Lower lobe of right lung (tissue), 2 donors: Measurements from ENCODE around the gene UBLCP1. TPM values are rescaled to one million over a fixed set of nuclear protein-coding genes. Genes with fewer than 3 reads are reported as not detected.
"Not testable (repeated sequence)": the region's sequence is repeated elsewhere in the genome, so short reads cannot be mapped to it uniquely, and the experiment has no call there.

Experiments
- ATAC-seq, 2 donors: fragments of 200-7000 bp; cut with Tn5 transposase; one replicate each; pipeline ENCODE4 v1.9.1; 2020 to 2022; ENCODE audit warnings: mild to moderate bottlenecking in 2 of 2, moderate library complexity in 2 of 2
- DNase-seq: peaks from one replicate; pipeline ENCODE4 v3.0.0-alpha.2; 2020
- H3K27ac ChIP-seq: fragments of 200-600 bp; one replicate; pipeline ENCODE4 v1.8.0; 2022
- H3K27me3 ChIP-seq: fragments of 200-600 bp; one replicate; pipeline ENCODE4 v1.8.0; 2022; ENCODE audit warnings: low read depth
- H3K36me3 ChIP-seq: fragments of 200-600 bp; one replicate; pipeline ENCODE4 v1.8.0; 2022; ENCODE audit warnings: mild to moderate bottlenecking
- H3K4me1 ChIP-seq: fragments of 200-600 bp; one replicate; pipeline ENCODE4 v1.8.0; 2022
- H3K4me3 ChIP-seq: fragments of 200-600 bp; one replicate; pipeline ENCODE4 v1.8.0; 2022; ENCODE audit warnings: mild to moderate bottlenecking
- H3K9me3 ChIP-seq: fragments of 200-600 bp; one replicate; pipeline ENCODE4 v1.8.0; 2022
- intact Hi-C: fragments of 100-400 bp; cut with DNase I; formaldehyde crosslinking; loops from one replicate; pipeline ENCODE4 v1.11.0; 2022
- total RNA-seq: library from RNA; stranded (reverse); fragmentation: NEBNext Ultra II Directional; extraction: Animal tissue kit (Norgen Biotek cat#: 25700); gene quantifications from one replicate; pipeline ENCODE4 v1.2.1, GENCODE V29; 2021
- TF ChIP-seq, protein P1 (sequence below): fragments of 200-600 bp; IDR thresholded peaks from one replicate; pipeline ENCODE4 v1.8.0; 2022; ENCODE audit warnings: antibody characterized with exemption, mild to moderate bottlenecking
- donor health status: DM: no; HTN: yes; CAD: no; lungs with severe emphysema.

UBLCP1 gene
- total RNA-seq, 1 donor from 2014 or later: 28.9 TPM

DNA sequence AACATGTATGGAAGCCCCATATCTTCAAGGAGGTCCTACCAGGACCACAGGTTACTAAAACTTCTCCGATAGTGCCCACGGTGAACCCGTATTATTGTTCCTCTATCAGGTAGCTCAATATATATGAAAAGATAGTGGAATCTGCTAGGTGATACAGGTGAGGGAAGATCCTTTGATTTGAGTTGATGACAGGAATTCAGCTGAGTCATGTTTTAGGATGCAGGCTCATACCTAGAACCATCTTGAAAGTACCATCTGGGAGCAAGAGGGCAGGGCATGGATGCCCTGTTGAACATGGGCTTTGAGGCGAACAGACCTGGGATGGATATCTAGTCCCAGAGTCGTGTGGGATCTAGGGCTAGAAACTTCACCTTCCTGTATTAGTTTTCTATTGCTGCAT lies 31.8 kb downstream of the UBLCP1 start:
- DNase-seq: no peak
- H3K4me3 ChIP-seq: no peak overlapping the region
- no peak for ATAC-seq
- no peaks in the 10 kb centered on the region for H3K27me3 ChIP-seq
- H3K36me3 ChIP-seq: no peaks in the 10 kb centered on the region
- no peaks in the 10 kb centered on the region for H3K4me1 ChIP-seq
- intact Hi-C loops: no loop called here
- no peak overlapping the region for H3K27ac ChIP-seq
- TF ChIP-seq, protein P1, sequence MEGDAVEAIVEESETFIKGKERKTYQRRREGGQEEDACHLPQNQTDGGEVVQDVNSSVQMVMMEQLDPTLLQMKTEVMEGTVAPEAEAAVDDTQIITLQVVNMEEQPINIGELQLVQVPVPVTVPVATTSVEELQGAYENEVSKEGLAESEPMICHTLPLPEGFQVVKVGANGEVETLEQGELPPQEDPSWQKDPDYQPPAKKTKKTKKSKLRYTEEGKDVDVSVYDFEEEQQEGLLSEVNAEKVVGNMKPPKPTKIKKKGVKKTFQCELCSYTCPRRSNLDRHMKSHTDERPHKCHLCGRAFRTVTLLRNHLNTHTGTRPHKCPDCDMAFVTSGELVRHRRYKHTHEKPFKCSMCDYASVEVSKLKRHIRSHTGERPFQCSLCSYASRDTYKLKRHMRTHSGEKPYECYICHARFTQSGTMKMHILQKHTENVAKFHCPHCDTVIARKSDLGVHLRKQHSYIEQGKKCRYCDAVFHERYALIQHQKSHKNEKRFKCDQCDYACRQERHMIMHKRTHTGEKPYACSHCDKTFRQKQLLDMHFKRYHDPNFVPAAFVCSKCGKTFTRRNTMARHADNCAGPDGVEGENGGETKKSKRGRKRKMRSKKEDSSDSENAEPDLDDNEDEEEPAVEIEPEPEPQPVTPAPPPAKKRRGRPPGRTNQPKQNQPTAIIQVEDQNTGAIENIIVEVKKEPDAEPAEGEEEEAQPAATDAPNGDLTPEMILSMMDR: no peak
- H3K9me3 ChIP-seq: no peaks in the 10 kb centered on the region

DNA sequence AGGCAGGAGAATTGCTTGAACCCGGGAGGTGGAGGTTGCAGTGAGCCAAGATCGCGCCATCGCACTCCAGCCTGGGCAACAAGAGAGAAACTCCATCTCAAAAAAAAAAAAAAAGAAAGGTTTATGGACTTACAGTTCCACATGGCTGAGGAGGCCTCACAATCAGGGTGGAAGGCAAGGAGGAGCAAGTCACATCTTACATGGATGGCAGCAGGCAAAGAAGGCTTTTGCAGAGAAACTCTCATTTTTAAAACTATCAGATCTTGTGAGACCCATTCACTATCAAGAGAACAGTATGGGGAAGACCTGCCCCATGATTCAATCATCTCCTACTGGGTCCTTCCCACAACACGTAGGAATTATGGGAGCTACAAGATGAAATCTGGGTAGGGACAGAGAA lies 34.2 kb downstream of the UBLCP1 start:
- H3K4me3 ChIP-seq, H3K9me3 ChIP-seq, H3K27ac ChIP-seq, intact Hi-C loops, ATAC-seq, DNase-seq, H3K27me3 ChIP-seq, H3K4me1 ChIP-seq, H3K36me3 ChIP-seq: not testable (repeated sequence)

DNA sequence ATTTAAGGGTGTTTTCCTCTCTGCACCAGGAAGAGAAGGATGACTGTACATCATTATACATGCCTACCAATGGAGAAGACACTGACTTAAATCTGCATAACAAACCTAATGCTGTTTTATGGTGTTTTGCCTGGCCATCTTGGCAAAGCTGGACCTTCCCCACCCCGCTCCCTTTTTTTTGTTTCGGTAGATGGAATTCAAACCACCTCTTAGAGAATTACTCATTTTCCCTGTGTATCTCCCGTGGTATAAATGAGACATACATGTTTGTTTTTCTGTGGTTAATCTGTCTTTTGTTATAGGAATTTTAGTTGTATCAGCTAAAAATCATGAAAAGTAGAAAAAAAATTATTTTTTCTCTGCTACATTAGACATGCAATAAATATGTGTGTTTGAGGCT lies 38.4 kb downstream of the UBLCP1 start:
- ATAC-seq (no peak), DNase-seq (no peak)
- no peaks in the 10 kb centered on the region for H3K27me3 ChIP-seq
- TF ChIP-seq, protein P1: no peak
- H3K27ac ChIP-seq: no peak overlapping the region
- H3K4me1 ChIP-seq: no peaks in the 10 kb centered on the region
- H3K4me3 ChIP-seq: no peak overlapping the region
- H3K36me3 ChIP-seq: no peaks in the 10 kb centered on the region
- peaks cover 8% of the 10 kb centered on the region for H3K9me3 ChIP-seq
- intact Hi-C loops: no loop called here

DNA sequence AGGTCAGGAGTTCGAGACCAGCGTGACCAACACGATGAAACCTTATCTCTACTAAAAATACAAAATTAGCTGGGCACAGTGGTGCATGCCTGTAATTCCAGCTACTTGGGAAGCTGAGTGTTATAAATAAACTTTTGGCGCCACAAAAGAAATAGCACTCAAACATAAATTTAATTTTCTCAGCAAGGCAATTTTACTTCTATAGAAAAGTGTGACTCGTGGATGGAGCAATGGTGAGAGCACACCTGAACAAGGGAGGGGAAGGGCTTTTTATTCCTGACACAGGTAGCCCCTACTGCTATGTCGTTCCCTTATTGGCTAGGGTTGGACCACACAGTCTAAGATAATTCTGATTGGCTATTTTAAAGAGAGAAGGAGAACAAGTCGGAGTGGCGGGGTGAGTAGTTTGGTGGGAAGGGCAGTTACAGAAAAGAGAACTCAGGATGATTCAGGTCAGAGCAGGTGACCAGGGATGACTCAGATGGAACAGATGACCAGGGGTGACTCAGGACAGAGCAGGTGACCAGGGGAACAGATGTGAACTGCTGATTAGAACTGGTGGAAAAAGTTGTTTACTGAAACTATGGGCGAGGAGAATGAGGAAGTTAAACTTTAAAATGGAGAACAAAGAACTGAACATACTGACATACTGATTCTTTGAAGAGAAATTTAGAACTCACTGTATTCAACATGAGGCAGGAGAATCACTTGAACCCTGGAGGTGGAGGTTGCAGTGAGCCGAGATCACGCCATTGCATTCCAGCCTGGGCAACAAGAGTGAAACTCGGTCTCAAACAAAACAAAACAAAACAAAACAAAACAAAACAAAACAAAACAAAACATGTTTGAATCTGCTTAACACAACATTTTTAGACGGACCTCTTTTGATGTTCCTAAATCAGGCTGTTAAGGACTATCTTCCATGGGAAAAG lies 39.1 kb downstream of the UBLCP1 start:
- ATAC-seq, H3K36me3 ChIP-seq, intact Hi-C loops, H3K27ac ChIP-seq, H3K27me3 ChIP-seq, DNase-seq, H3K9me3 ChIP-seq, H3K4me3 ChIP-seq, H3K4me1 ChIP-seq: not testable (repeated sequence)

DNA sequence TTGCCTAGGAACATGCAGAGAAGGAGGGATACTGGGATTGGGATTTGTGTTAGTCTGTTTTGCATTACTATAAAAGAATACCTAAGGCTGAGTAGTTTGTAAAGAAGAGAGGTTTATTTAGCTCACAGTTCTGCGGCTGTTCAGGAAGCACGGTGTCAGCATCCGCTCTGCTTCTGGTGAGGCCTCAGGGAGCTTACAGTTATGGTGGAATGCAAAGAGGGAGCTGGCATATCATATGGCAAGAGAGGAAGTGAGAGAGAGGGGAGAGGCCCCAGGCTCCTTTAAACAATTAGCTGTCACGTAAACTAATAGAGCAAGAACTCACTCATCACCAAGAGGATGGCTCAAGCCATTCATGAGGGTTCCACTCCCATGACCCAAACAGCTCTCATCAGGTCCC lies 40.2 kb downstream of the UBLCP1 start:
- Histone ChIP-seq H3K27ac (no peak overlapping the region), H3K27me3 (no peaks in the 10 kb centered on the region), H3K9me3 (peaks cover 8% of the 10 kb centered on the region), H3K4me1 (no peaks in the 10 kb centered on the region), H3K4me3 (no peak overlapping the region), H3K36me3 (no peaks in the 10 kb centered on the region)
- intact Hi-C loops: no loop called here
- TF ChIP-seq, protein P1: no peak
- ATAC-seq: no peak
- DNase-seq: no peak

DNA sequence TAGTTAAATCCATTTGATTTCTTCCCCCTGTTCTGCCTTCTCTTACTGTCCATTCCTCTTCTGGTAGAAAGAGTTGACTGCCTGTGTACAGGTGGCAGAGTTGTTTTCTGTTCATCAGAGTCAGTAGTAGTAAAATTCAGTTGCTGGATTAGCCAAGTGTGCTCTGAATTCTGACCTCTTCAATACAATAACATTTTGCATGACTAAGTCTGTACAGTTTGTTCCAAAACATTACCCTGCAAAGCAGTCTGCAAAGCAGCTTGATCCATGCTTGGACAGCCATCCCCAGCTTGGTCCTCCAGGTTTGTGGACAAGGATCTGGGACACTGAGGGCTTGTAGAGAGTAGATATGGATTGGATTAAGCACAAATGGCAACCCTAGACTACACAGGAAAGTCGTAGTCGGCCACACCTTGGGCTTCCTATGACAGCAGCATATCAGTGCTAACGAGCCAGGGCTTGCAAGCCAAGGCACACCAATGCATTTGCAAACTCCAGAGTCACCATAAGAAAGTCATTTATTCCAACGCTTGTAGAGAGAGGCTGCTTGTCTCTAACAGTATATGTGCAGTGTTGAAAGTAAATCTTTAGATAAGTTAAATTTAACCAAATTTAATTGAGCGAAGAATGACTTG lies 42.0 kb downstream of the UBLCP1 start:
- no peak overlapping the region for H3K27ac ChIP-seq
- TF ChIP-seq, protein P1: no peak
- H3K9me3 ChIP-seq: peaks cover 8% of the 10 kb centered on the region
- no peak overlapping the region for H3K4me3 ChIP-seq
- peaks cover 1% of the 10 kb centered on the region for H3K27me3 ChIP-seq
- no peaks in the 10 kb centered on the region for H3K4me1 ChIP-seq
- no peaks in the 10 kb centered on the region for H3K36me3 ChIP-seq
- no peak for ATAC-seq
- DNase-seq: no peak
- intact Hi-C loops: no loop called here
